GM21825 (cell line): Measurements from ENCODE around the gene NT5DC4.
"Not testable (repeated sequence)": the region's sequence is repeated elsewhere in the genome, so short reads cannot be mapped to it uniquely, and the experiment has no call there.

Experiments used
- ATAC-seq: cut with Tn5 transposase; IDR thresholded peaks from one replicate; pipeline ENCODE4 v1.9.1; 2021; ENCODE audit warnings: mild to moderate bottlenecking, moderate library complexity; ENCODE audit not compliant: unreplicated experiment

NT5DC4 gene

DNA sequence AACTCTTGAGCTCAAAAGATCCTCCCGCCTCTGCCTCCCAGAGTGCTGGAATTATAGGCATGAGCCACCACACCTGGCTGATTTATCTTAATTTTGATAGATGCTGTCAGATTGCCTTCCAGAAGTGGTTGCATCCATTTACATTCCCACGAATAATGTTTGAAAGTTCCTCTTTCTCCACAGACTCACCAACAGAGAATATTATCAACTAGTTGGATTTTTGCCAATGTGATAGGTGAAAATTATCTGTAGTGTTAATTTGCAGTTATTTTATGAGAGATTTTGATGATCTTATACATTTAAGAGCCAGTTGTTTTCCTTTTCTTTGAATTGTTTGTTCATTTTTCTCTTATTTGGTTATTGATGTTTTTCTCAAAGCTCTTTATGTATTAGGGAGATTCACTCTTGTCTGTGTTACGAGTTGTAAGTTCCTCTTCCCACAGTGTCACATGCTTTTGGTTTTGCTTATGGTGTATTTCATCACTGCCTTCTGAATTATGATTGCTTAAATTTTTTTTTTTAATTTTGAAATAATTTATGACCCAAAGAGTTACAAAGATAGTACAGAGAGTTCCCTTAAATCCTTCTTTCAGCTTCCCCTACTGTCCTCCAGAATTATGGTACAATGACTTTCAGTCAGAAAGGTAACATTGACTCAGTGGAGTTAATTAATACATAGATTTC is 20.7 kb upstream of the NT5DC4 start:
- ATAC-seq: no peak

DNA sequence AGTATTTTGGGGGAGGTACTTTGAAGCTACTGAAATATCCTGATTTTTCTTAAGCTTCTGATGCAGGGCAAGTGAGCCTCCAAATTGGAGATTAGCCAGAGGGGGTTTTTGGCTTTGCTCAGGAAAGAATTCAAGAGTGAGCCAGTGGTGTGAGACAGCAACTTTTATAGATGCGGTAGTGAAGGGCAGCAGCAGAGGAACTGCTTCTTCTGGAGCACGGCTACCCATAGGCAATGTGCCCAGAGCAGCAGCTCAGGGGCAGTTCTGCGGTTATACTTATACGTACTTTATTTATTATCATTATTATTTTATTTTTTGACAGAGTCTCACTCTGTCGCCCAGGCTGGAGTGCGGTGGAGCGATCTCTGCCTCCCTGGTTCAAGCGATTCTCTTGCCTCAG is 19.8 kb upstream of the NT5DC4 start:
- no peak for ATAC-seq

GRCh38 chr2:112703684-112704083 is 17.1 kb upstream of the NT5DC4 start:
- no peak for ATAC-seq

DNA sequence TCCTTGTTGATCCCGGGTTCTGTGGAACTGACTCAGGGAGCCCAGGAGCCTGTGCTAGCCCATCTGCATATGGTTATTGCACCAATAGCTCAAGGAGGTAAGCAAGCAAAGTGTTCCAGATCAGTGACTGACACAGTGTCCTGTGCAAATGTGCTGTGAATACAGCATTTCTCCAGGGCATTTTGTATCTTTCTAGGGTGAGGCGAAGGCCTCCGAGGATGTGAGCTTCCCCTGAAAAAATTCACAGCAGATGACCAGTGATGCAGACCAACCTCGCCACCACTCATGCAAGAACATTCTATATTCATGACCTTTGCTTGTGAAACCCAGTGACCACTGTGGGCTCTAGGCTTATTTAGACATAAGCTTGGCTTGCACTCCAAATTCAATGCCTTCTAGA is 15.2 kb upstream of the NT5DC4 start:
- no peak for ATAC-seq

- peak; percentile 50 for ATAC-seq
These were observed 14.6 kb upstream of the NT5DC4 start for GRCh38 chr2:112706170-112706664.

GRCh38 chr2:112706947-112707346 is 13.9 kb upstream of the NT5DC4 start:
- ATAC-seq: not testable (repeated sequence)

- no peak for ATAC-seq
These were observed 11.9 kb upstream of the NT5DC4 start for GRCh38 chr2:112708968-112709367.

DNA sequence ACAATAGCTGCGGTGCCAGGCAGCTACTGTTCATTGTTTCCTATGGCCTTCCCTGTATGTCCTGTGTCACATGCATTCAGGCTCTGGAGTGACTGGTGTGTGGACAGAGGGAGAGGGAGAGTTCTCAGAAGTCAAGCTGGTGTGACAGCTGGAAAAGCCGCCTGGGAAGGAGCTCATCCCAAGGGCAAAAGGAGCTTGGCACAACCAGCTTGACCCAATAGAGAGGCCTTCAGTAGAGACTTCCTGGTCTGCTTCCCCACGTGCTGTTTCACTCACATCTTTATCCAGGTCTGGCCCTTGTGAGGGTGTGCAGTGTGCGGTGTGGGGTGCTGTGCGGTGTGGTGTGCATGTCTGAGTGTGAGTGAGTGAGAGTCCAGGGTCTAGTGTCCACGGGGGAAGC is 11.1 kb upstream of the NT5DC4 start:
- no peak for ATAC-seq

- no peak for ATAC-seq
These were observed 9.7 kb upstream of the NT5DC4 start for GRCh38 chr2:112710956-112711750.

- no peak for ATAC-seq
These were observed 8.4 kb upstream of the NT5DC4 start for GRCh38 chr2:112712465-112712864.

GRCh38 chr2:112712903-112713584 is 7.8 kb upstream of the NT5DC4 start:
- no peak for ATAC-seq

GRCh38 chr2:112713585-112713925 is 7.3 kb upstream of the NT5DC4 start:
- ATAC-seq: no peak

DNA sequence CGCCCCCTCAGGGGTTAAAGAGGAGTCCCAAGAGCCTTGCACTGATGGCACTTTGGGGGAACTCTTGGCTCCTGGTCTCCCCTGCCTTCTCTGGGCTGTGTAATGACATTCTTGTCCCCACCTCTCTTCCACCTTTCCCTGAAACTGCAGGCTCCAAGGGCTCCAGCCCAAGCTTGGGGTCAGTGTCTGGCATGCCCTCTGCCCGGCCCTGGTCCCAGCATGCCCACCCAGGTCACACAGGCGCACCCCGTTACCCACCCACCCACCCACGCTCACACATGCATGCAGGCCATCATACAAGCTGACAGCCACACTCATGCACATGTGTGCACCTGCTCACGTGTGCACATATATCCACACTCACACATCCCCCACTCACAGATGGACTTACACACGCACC is 6.9 kb upstream of the NT5DC4 start:
- ATAC-seq: no peak

GRCh38 chr2:112714331-112714730 is 6.5 kb upstream of the NT5DC4 start:
- no peak for ATAC-seq

DNA sequence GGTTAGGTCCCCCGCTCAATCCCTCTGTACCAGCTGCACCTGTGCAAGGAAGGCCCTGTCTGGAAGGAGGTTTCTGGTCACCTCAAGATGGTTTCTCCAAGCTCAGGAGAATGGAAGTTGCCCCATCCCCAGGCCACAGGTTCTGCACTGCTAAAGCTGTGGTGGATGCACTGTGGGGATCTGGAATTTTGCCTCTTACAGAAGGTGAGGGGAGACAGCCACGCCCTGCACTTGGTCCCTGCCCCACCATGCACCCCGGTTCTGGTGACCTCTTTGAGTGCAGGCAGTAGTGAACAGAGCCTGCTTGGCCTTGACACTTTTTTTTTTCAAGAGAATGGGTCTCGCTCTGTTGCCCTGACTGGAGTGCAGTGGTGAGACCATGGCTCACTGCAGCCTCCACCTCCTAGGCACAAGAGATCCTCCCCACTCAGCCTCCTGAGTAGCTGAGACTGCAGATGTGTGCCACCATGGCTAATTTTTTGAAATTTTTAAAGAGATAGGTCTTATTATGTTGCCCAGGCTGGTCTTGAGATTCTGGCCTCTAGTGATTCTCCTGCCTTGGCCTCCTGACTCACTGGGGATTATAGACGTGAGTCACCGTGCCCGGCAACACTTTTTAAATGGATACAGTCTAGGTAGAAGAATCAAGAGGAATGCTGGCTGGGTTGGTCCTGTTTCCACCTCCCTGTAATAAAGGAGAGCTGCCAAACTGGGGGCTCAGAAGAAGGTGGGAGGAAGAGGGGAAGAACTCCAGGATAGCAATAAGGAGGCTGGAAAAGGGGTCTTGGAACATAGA is 5.8 kb upstream of the NT5DC4 start:
- ATAC-seq: no peak

- ATAC-seq: not testable (repeated sequence)
These were observed 4.7 kb upstream of the NT5DC4 start for GRCh38 chr2:112716094-112716493.

DNA sequence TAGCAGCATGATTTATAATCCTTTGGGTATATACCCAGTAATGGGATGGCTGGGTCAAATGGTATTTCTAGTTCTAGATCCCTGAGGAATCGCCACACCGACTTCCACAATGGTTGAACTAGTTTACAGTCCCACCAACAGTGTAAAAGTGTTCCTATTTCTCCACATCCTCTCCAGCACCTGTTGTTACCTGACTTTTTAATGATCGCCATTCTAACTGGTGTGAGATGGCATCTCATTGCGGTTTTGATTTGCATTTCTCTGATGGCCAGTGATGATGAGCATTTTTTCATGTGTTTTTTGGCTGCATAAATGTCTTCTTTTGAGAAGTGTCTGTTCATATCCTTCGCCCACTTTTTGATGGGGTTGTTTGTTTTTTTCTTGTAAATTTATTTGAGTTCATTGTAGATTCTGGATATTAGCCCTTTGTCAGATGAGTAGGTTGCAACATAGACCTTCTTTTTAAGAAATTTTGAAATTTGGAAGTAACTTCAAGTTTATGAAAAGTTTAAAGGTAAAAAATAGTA is 3.9 kb upstream of the NT5DC4 start:
- not testable (repeated sequence) for ATAC-seq

- ATAC-seq: no peak
These were observed 1.9 kb upstream of the NT5DC4 start for GRCh38 chr2:112718863-112719370.

DNA sequence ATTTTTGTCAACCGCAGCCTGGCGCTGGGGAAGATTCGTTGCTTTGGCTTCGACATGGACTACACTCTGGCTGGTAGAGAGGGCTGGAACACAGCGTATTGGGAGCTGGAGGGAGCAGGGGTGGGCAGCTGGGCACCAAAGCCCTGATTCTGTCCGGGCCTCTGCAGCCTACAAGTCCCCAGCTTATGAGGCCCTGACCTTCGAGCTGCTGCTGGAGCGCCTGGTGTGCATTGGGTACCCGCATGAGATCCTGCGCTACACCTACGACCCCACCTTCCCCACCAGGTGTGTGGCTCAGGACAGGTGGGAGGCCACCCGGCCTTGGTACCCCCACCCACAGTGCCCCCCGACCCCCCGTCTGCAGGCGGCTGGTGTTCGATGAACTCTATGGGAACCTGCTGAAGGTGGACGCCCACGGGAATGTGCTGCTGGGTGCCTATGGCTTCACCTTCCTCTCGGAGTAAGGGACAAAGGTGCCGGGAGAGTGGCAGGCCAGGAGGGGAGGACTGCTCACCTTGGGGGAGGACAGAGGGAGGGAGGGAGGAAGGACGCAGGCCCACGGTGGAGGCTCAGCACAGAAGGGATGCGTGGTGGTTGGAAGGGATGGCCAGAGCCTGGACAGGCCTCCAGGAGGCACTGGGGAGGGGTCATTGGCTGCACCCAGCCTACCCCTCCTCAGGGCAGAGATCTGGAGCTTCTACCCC is 1.2 kb downstream of the NT5DC4 start:
- ATAC-seq: no peak
